WTC11 (cell line): ENCODE results near the gene INSC.

Source experiments
- CBFB ChIP-seq: sonication (generic); formaldehyde crosslinking; IDR thresholded peaks from 2 replicates; pipeline ENCODE4 v1.8.1; 2022; ENCODE audit warnings: mild to moderate bottlenecking, low read depth, missing genetic modification reagents
- CREM ChIP-seq: sonication (generic); formaldehyde crosslinking; IDR thresholded peaks from 2 replicates; pipeline ENCODE4 v1.8.1; 2022; ENCODE audit warnings: mild to moderate bottlenecking, missing genetic modification reagents, moderate library complexity
- ETV6 ChIP-seq: sonication (generic); formaldehyde crosslinking; IDR thresholded peaks from 2 replicates; pipeline ENCODE4 v1.8.1; 2022; ENCODE audit warnings: mild to moderate bottlenecking, missing genetic modification reagents
- NFYB ChIP-seq: sonication (generic); formaldehyde crosslinking; conservative IDR thresholded peaks from 2 replicates; pipeline ENCODE4 v1.8.0; 2022; ENCODE audit warnings: low read depth, missing genetic modification reagents
- NR1H2 ChIP-seq: sonication (generic); formaldehyde crosslinking; IDR thresholded peaks from 2 replicates; pipeline ENCODE4 v1.9.0; 2021; ENCODE audit warnings: mild to moderate bottlenecking, moderate library complexity, missing genetic modification reagents
- TEAD1 ChIP-seq: sonication (generic); formaldehyde crosslinking; IDR thresholded peaks from 2 replicates; pipeline ENCODE4 v1.8.0; 2022; ENCODE audit warnings: mild to moderate bottlenecking, missing genetic modification reagents
- TEAD4 ChIP-seq: sonication (generic); formaldehyde crosslinking; IDR thresholded peaks from 2 replicates; pipeline ENCODE4 v1.8.0; 2022; ENCODE audit warnings: mild to moderate bottlenecking, missing genetic modification reagents
- ZNF416 ChIP-seq: fragments of 250-450 bp; sonication (Bioruptor Pico); IDR thresholded peaks from 2 replicates; pipeline ENCODE4 v1.9.0; 2021; ENCODE audit warnings: mild to moderate bottlenecking, inconsistent platforms
- TF ChIP-seq, protein P1 (sequence below): fragments of 200-600 bp; IDR thresholded peaks from 2 replicates; pipeline ENCODE4 v1.8.0; 2022; ENCODE audit warnings: antibody characterized with exemption
- TF ChIP-seq, protein P2 (sequence below): sonication (generic); formaldehyde crosslinking; conservative IDR thresholded peaks from 2 replicates; pipeline ENCODE4 v1.8.1; 2022; ENCODE audit warnings: mild to moderate bottlenecking, missing genetic modification reagents
- TF ChIP-seq, protein P3 (sequence below): sonication (generic); formaldehyde crosslinking; IDR thresholded peaks from 2 replicates; pipeline ENCODE4 v1.8.1; 2023; ENCODE audit warnings: mild to moderate bottlenecking, missing genetic modification reagents, borderline replicate concordance
- TF ChIP-seq, protein P4 (sequence below): sonication (generic); formaldehyde crosslinking; IDR thresholded peaks from 2 replicates; pipeline ENCODE4 v1.8.1; 2022; ENCODE audit warnings: mild to moderate bottlenecking, missing genetic modification reagents, moderate library complexity, borderline replicate concordance
- TF ChIP-seq, protein P5 (sequence below): sonication (generic); formaldehyde crosslinking; IDR thresholded peaks from 2 replicates; pipeline ENCODE4 v1.8.0; 2022; ENCODE audit warnings: missing genetic modification reagents
- TF ChIP-seq, protein P6 (sequence below): sonication (generic); formaldehyde crosslinking; IDR thresholded peaks from 2 replicates; pipeline ENCODE4 v1.8.1; 2023; ENCODE audit warnings: mild to moderate bottlenecking, missing genetic modification reagents

- no peak for TF ChIP-seq CBFB (CRISPR knock-in tag)
- TF ChIP-seq ZNF416 (CRISPR knock-in tag): no peak
- TF ChIP-seq, protein P1, sequence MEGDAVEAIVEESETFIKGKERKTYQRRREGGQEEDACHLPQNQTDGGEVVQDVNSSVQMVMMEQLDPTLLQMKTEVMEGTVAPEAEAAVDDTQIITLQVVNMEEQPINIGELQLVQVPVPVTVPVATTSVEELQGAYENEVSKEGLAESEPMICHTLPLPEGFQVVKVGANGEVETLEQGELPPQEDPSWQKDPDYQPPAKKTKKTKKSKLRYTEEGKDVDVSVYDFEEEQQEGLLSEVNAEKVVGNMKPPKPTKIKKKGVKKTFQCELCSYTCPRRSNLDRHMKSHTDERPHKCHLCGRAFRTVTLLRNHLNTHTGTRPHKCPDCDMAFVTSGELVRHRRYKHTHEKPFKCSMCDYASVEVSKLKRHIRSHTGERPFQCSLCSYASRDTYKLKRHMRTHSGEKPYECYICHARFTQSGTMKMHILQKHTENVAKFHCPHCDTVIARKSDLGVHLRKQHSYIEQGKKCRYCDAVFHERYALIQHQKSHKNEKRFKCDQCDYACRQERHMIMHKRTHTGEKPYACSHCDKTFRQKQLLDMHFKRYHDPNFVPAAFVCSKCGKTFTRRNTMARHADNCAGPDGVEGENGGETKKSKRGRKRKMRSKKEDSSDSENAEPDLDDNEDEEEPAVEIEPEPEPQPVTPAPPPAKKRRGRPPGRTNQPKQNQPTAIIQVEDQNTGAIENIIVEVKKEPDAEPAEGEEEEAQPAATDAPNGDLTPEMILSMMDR: no peak
- TF ChIP-seq NFYB: no peak
- TF ChIP-seq TEAD4: no peak
- TF ChIP-seq, protein P2, sequence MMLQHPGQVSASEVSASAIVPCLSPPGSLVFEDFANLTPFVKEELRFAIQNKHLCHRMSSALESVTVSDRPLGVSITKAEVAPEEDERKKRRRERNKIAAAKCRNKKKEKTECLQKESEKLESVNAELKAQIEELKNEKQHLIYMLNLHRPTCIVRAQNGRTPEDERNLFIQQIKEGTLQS (CRISPR knock-in tag): no peak
- TF ChIP-seq, protein P3, sequence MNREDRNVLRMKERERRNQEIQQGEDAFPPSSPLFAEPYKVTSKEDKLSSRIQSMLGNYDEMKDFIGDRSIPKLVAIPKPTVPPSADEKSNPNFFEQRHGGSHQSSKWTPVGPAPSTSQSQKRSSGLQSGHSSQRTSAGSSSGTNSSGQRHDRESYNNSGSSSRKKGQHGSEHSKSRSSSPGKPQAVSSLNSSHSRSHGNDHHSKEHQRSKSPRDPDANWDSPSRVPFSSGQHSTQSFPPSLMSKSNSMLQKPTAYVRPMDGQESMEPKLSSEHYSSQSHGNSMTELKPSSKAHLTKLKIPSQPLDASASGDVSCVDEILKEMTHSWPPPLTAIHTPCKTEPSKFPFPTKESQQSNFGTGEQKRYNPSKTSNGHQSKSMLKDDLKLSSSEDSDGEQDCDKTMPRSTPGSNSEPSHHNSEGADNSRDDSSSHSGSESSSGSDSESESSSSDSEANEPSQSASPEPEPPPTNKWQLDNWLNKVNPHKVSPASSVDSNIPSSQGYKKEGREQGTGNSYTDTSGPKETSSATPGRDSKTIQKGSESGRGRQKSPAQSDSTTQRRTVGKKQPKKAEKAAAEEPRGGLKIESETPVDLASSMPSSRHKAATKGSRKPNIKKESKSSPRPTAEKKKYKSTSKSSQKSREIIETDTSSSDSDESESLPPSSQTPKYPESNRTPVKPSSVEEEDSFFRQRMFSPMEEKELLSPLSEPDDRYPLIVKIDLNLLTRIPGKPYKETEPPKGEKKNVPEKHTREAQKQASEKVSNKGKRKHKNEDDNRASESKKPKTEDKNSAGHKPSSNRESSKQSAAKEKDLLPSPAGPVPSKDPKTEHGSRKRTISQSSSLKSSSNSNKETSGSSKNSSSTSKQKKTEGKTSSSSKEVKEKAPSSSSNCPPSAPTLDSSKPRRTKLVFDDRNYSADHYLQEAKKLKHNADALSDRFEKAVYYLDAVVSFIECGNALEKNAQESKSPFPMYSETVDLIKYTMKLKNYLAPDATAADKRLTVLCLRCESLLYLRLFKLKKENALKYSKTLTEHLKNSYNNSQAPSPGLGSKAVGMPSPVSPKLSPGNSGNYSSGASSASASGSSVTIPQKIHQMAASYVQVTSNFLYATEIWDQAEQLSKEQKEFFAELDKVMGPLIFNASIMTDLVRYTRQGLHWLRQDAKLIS: no peak
- no peak for TF ChIP-seq ETV6 (CRISPR knock-in tag)
- no peak for TF ChIP-seq CREM (CRISPR knock-in tag)
- TF ChIP-seq, protein P4, sequence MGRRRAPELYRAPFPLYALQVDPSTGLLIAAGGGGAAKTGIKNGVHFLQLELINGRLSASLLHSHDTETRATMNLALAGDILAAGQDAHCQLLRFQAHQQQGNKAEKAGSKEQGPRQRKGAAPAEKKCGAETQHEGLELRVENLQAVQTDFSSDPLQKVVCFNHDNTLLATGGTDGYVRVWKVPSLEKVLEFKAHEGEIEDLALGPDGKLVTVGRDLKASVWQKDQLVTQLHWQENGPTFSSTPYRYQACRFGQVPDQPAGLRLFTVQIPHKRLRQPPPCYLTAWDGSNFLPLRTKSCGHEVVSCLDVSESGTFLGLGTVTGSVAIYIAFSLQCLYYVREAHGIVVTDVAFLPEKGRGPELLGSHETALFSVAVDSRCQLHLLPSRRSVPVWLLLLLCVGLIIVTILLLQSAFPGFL (CRISPR knock-in tag): no peak
- TF ChIP-seq, protein P5, sequence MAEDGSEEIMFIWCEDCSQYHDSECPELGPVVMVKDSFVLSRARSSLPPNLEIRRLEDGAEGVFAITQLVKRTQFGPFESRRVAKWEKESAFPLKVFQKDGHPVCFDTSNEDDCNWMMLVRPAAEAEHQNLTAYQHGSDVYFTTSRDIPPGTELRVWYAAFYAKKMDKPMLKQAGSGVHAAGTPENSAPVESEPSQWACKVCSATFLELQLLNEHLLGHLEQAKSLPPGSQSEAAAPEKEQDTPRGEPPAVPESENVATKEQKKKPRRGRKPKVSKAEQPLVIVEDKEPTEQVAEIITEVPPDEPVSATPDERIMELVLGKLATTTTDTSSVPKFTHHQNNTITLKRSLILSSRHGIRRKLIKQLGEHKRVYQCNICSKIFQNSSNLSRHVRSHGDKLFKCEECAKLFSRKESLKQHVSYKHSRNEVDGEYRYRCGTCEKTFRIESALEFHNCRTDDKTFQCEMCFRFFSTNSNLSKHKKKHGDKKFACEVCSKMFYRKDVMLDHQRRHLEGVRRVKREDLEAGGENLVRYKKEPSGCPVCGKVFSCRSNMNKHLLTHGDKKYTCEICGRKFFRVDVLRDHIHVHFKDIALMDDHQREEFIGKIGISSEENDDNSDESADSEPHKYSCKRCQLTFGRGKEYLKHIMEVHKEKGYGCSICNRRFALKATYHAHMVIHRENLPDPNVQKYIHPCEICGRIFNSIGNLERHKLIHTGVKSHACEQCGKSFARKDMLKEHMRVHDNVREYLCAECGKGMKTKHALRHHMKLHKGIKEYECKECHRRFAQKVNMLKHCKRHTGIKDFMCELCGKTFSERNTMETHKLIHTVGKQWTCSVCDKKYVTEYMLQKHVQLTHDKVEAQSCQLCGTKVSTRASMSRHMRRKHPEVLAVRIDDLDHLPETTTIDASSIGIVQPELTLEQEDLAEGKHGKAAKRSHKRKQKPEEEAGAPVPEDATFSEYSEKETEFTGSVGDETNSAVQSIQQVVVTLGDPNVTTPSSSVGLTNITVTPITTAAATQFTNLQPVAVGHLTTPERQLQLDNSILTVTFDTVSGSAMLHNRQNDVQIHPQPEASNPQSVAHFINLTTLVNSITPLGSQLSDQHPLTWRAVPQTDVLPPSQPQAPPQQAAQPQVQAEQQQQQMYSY (CRISPR knock-in tag): no peak
- no peak for TF ChIP-seq NR1H2 (CRISPR knock-in tag)
- TF ChIP-seq, protein P6, sequence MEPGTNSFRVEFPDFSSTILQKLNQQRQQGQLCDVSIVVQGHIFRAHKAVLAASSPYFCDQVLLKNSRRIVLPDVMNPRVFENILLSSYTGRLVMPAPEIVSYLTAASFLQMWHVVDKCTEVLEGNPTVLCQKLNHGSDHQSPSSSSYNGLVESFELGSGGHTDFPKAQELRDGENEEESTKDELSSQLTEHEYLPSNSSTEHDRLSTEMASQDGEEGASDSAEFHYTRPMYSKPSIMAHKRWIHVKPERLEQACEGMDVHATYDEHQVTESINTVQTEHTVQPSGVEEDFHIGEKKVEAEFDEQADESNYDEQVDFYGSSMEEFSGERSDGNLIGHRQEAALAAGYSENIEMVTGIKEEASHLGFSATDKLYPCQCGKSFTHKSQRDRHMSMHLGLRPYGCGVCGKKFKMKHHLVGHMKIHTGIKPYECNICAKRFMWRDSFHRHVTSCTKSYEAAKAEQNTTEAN (CRISPR knock-in tag): no peak
- no peak for TF ChIP-seq TEAD1
Observed at GRCh38 chr11:15142838-15143237, 28.1 kb downstream of the INSC start.
